Natural killer cell treated with Interleukin-12 subunit alpha and Interleukin-12 subunit beta and Interleukin-15 and Interleukin-18, amount 100 ng/mL, for 72 hours (primary cell): ENCODE measurements around the gene RCVRN. TPM values are rescaled to one million over a fixed set of nuclear protein-coding genes. Genes with fewer than 3 reads are reported as not detected.

Source experiments
- ATAC-seq, 2 donors: fragments of 150-1000 bp; cut with Tn5 transposase in 1 of 2; sonication (Bioruptor Pico), chemical (Tn5 transposase) in 1 of 2; 2 replicates each; pipeline ENCODE4 v1.10.0; 2021
- DNase-seq: peaks from one replicate; pipeline ENCODE4 v3.0.0; 2022; ENCODE audit warnings: low spot score
- H3K27ac Mint-ChIP-seq, 2 donors: 1 replicate in 1 of 2; 2 replicates in 1 of 2; pipeline ENCODE4 v1.8.0; 2022; ENCODE audit warnings: mixed read lengths in 2 of 2, mild to moderate bottlenecking in 1 of 2, moderate library complexity in 1 of 2
- H3K27me3 Mint-ChIP-seq, 2 donors: 1 replicate in 1 of 2; 2 replicates in 1 of 2; pipeline ENCODE4 v1.8.0; 2022; ENCODE audit warnings: mixed read lengths in 2 of 2
- H3K36me3 Mint-ChIP-seq: one replicate; pipeline ENCODE4 v1.8.0; 2022; ENCODE audit warnings: mixed read lengths
- H3K4me1 Mint-ChIP-seq, 2 donors: 1 replicate in 1 of 2; 2 replicates in 1 of 2; pipeline ENCODE4 v1.8.0; 2022; ENCODE audit warnings: low read depth in 2 of 2, mixed read lengths in 2 of 2, mild to moderate bottlenecking in 1 of 2
- H3K4me3 Mint-ChIP-seq: one replicate; pipeline ENCODE4 v1.8.0; 2022; ENCODE audit warnings: mixed read lengths
- H3K9me3 Mint-ChIP-seq: 2 replicates; pipeline ENCODE4 v1.8.0; 2022; ENCODE audit warnings: mixed read lengths
- total RNA-seq, 2 donors: library from RNA; stranded (reverse); gene quantifications; one replicate each; pipeline ENCODE4 v1.2.3, GENCODE V29; 2022

RCVRN gene
- total RNA-seq, result not detected

- ATAC-seq (no peak), DNase-seq (no peak)
- no peak within 1 kb of the TSS for H3K4me3 Mint-ChIP-seq
- peaks cover 0 to 12% of the 10 kb centered on the region in 2 donors for H3K27me3 Mint-ChIP-seq
- no peaks in the 10 kb centered on the region for H3K36me3 Mint-ChIP-seq
- H3K4me1 Mint-ChIP-seq, result peaks cover 0 to 2% of the 10 kb centered on the region in 2 donors
- H3K27ac Mint-ChIP-seq, result no peak within 1 kb of the TSS
- no peaks in the 10 kb centered on the region for H3K9me3 Mint-ChIP-seq
These were observed at the start of gene RCVRN for GRCh38 chr17:9905078-9905415. Gene RCVRN (minus strand): TSS chr17:9905271. CDS start chr17:9905180, 91 bp downstream.

GRCh38 chr17:9953492-9953891, 48.4 kb upstream of the RCVRN start:
- H3K4me3 Mint-ChIP-seq, result no peak overlapping the region
- ATAC-seq, result no peak
- no peaks in the 10 kb centered on the region for H3K27me3 Mint-ChIP-seq
- H3K36me3 Mint-ChIP-seq, result no peaks in the 10 kb centered on the region
- H3K9me3 Mint-ChIP-seq, result no peaks in the 10 kb centered on the region
- peaks cover 0 to 4% of the 10 kb centered on the region in 2 donors for H3K4me1 Mint-ChIP-seq
- DNase-seq, result no peak
- H3K27ac Mint-ChIP-seq, result no peak overlapping the region

GRCh38 chr17:9951803-9952202, 46.7 kb upstream of the RCVRN start:
- H3K27me3 Mint-ChIP-seq, result no peaks in the 10 kb centered on the region
- H3K9me3 Mint-ChIP-seq, result no peaks in the 10 kb centered on the region
- no peak for ATAC-seq
- DNase-seq, result no peak
- peaks cover 0 to 4% of the 10 kb centered on the region in 2 donors for H3K4me1 Mint-ChIP-seq
- H3K27ac Mint-ChIP-seq, result no peak overlapping the region
- H3K36me3 Mint-ChIP-seq, result no peaks in the 10 kb centered on the region
- H3K4me3 Mint-ChIP-seq, result no peak overlapping the region

GRCh38 chr17:9948928-9949327, 43.9 kb upstream of the RCVRN start:
- DNase-seq, result no peak
- no peak for ATAC-seq
- Mint-ChIP-seq H3K36me3 (no peaks in the 10 kb centered on the region), H3K27me3 (no peaks in the 10 kb centered on the region), H3K9me3 (no peaks in the 10 kb centered on the region), H3K4me3 (no peak overlapping the region), H3K4me1 (peaks cover 0 to 4% of the 10 kb centered on the region in 2 donors), H3K27ac (no peak overlapping the region)

GRCh38 chr17:9944704-9945103, 39.6 kb upstream of the RCVRN start:
- no peak overlapping the region for H3K4me3 Mint-ChIP-seq
- H3K4me1 Mint-ChIP-seq, result no peaks in the 10 kb centered on the region
- no peaks in the 10 kb centered on the region for H3K27me3 Mint-ChIP-seq
- no peaks in the 10 kb centered on the region for H3K36me3 Mint-ChIP-seq
- ATAC-seq (no peak), DNase-seq (no peak)
- no peak overlapping the region for H3K27ac Mint-ChIP-seq
- H3K9me3 Mint-ChIP-seq, result no peaks in the 10 kb centered on the region

- Mint-ChIP-seq H3K9me3 (no peaks in the 10 kb centered on the region), H3K36me3 (no peaks in the 10 kb centered on the region), H3K4me1 (no peaks in the 10 kb centered on the region), H3K4me3 (no peak overlapping the region), H3K27ac (no peak overlapping the region), H3K27me3 (no peaks in the 10 kb centered on the region)
- DNase-seq, result no peak
- ATAC-seq, result no peak
These were observed 38.3 kb upstream of the RCVRN start for GRCh38 chr17:9943343-9943742.

- H3K9me3 Mint-ChIP-seq, result no peaks in the 10 kb centered on the region
- DNase-seq (no peak), ATAC-seq (no peak)
- H3K4me3 Mint-ChIP-seq, result no peak overlapping the region
- H3K27me3 Mint-ChIP-seq, result no peaks in the 10 kb centered on the region
- no peak overlapping the region for H3K27ac Mint-ChIP-seq
- no peaks in the 10 kb centered on the region for H3K4me1 Mint-ChIP-seq
- no peaks in the 10 kb centered on the region for H3K36me3 Mint-ChIP-seq
These were observed 37.8 kb upstream of the RCVRN start for GRCh38 chr17:9942885-9943284.

GRCh38 chr17:9941305-9941704, 36.2 kb upstream of the RCVRN start:
- H3K4me1 Mint-ChIP-seq, result no peaks in the 10 kb centered on the region
- DNase-seq (no peak), ATAC-seq (no peak)
- H3K27ac Mint-ChIP-seq, result no peak overlapping the region
- H3K36me3 Mint-ChIP-seq, result no peaks in the 10 kb centered on the region
- no peak overlapping the region for H3K4me3 Mint-ChIP-seq
- no peaks in the 10 kb centered on the region for H3K27me3 Mint-ChIP-seq
- no peaks in the 10 kb centered on the region for H3K9me3 Mint-ChIP-seq

GRCh38 chr17:9940841-9941240, 35.8 kb upstream of the RCVRN start:
- Mint-ChIP-seq H3K9me3 (no peaks in the 10 kb centered on the region), H3K4me1 (no peaks in the 10 kb centered on the region), H3K4me3 (no peak overlapping the region), H3K36me3 (no peaks in the 10 kb centered on the region), H3K27ac (no peak overlapping the region), H3K27me3 (no peaks in the 10 kb centered on the region)
- no peak for DNase-seq
- no peak for ATAC-seq

- Mint-ChIP-seq H3K4me1 (no peaks in the 10 kb centered on the region), H3K36me3 (no peaks in the 10 kb centered on the region), H3K27me3 (no peaks in the 10 kb centered on the region), H3K9me3 (no peaks in the 10 kb centered on the region), H3K27ac (no peak overlapping the region), H3K4me3 (no peak overlapping the region)
- DNase-seq (no peak), ATAC-seq (no peak)
These were observed 33.7 kb upstream of the RCVRN start for GRCh38 chr17:9938764-9939163.

- DNase-seq (no peak), ATAC-seq (no peak)
- H3K27ac Mint-ChIP-seq, result no peak overlapping the region
- no peaks in the 10 kb centered on the region for H3K4me1 Mint-ChIP-seq
- no peaks in the 10 kb centered on the region for H3K9me3 Mint-ChIP-seq
- H3K27me3 Mint-ChIP-seq, result no peaks in the 10 kb centered on the region
- no peaks in the 10 kb centered on the region for H3K36me3 Mint-ChIP-seq
- H3K4me3 Mint-ChIP-seq, result no peak overlapping the region
These were observed 32.8 kb upstream of the RCVRN start for GRCh38 chr17:9937901-9938300.

- no peaks in the 10 kb centered on the region for H3K4me1 Mint-ChIP-seq
- H3K9me3 Mint-ChIP-seq, result no peaks in the 10 kb centered on the region
- ATAC-seq (no peak), DNase-seq (no peak)
- H3K27ac Mint-ChIP-seq, result peak overlapping the region in 1 of 2 donors; percentile 59
- H3K36me3 Mint-ChIP-seq, result no peaks in the 10 kb centered on the region
- H3K27me3 Mint-ChIP-seq, result no peaks in the 10 kb centered on the region
- H3K4me3 Mint-ChIP-seq, result no peak overlapping the region
These were observed 32.2 kb upstream of the RCVRN start for GRCh38 chr17:9937241-9937761.

GRCh38 chr17:9936095-9936494, 31.0 kb upstream of the RCVRN start:
- H3K27ac Mint-ChIP-seq, result no peak overlapping the region
- no peaks in the 10 kb centered on the region for H3K4me1 Mint-ChIP-seq
- H3K27me3 Mint-ChIP-seq, result no peaks in the 10 kb centered on the region
- DNase-seq (no peak), ATAC-seq (no peak)
- H3K4me3 Mint-ChIP-seq, result no peak overlapping the region
- H3K9me3 Mint-ChIP-seq, result no peaks in the 10 kb centered on the region
- H3K36me3 Mint-ChIP-seq, result no peaks in the 10 kb centered on the region

- Mint-ChIP-seq H3K9me3 (no peaks in the 10 kb centered on the region), H3K4me1 (no peaks in the 10 kb centered on the region), H3K36me3 (no peaks in the 10 kb centered on the region), H3K27ac (no peak overlapping the region), H3K27me3 (no peaks in the 10 kb centered on the region), H3K4me3 (no peak overlapping the region)
- ATAC-seq (no peak), DNase-seq (no peak)
These were observed 30.3 kb upstream of the RCVRN start for GRCh38 chr17:9935408-9935807.

GRCh38 chr17:9934331-9934730, 29.3 kb upstream of the RCVRN start:
- Mint-ChIP-seq H3K4me1 (no peaks in the 10 kb centered on the region), H3K27me3 (no peaks in the 10 kb centered on the region), H3K36me3 (no peaks in the 10 kb centered on the region), H3K9me3 (no peaks in the 10 kb centered on the region), H3K27ac (no peak overlapping the region), H3K4me3 (no peak overlapping the region)
- ATAC-seq (no peak), DNase-seq (no peak)
